ENCODE measurements around the gene APEX2.

- TF ChIP-seq CTCF (conservative IDR thresholded peaks at IDR 0.05) (no peak), EZH2 (IDR thresholded peaks at IDR 0.05; ENCODE audit: low read depth) (no peak)
Measured at GRCh38 chrX:55028611-55029010, 28.4 kb downstream of the APEX2 start.
